Aorta (tissue), 5 donors: ENCODE data around the gene ADAM33. TPM values are rescaled to one million over a fixed set of nuclear protein-coding genes. Genes with fewer than 3 reads are reported as not detected.
A peak's percentile ranks its signal among the peaks of the same experiment; 100 is the strongest.

ENCODE experiments used
- ATAC-seq: fragments of 200-7000 bp; cut with Tn5 transposase; one replicate; pipeline ENCODE4 v1.9.1; 2022; ENCODE audit warnings: moderate library complexity; ENCODE audit not compliant: low FRiP score
- DNase-seq, 2 donors: peaks; one replicate each; pipeline ENCODE4 v3.0.0-alpha.2; 2020
- H3K27ac ChIP-seq, 2 donors: one replicate each; pipeline ENCODE4 v1.5.1; 2013; ENCODE audit warnings: low read length in 2 of 2, mild to moderate bottlenecking in 2 of 2, moderate library complexity in 2 of 2, control low read depth in 1 of 2, inconsistent platforms in 1 of 2, low read depth in 1 of 2
- H3K27me3 ChIP-seq, 2 donors: one replicate each; pipeline ENCODE4 v1.6.1; 2013; ENCODE audit warnings: control low read depth in 1 of 2, low read length in 1 of 2, mild to moderate bottlenecking in 1 of 2, moderate library complexity in 1 of 2; ENCODE audit not compliant: insufficient read depth in 2 of 2, control insufficient read depth in 1 of 2
- H3K36me3 ChIP-seq, 2 donors: one replicate each; pipeline ENCODE4 v1.6.1; 2013; ENCODE audit warnings: control low read depth in 1 of 2, low read length in 1 of 2, mild to moderate bottlenecking in 1 of 2; ENCODE audit not compliant: insufficient read depth in 2 of 2, control insufficient read depth in 1 of 2
- H3K4me1 ChIP-seq, 2 donors: one replicate each; pipeline ENCODE4 v1.6.1; 2013; ENCODE audit warnings: low read length in 2 of 2, control low read depth in 1 of 2, mild to moderate bottlenecking in 1 of 2, moderate library complexity in 1 of 2; ENCODE audit not compliant: insufficient read depth in 2 of 2, control insufficient read depth in 1 of 2
- H3K4me3 ChIP-seq, 2 donors: one replicate each; pipeline ENCODE4 v1.5.1; 2013; ENCODE audit warnings: low read length in 2 of 2, control low read depth in 1 of 2, mild to moderate bottlenecking in 1 of 2
- H3K9me3 ChIP-seq: one replicate; pipeline ENCODE4 v1.6.1; 2013; ENCODE audit warnings: mild to moderate bottlenecking, low read length; ENCODE audit not compliant: control insufficient read depth
- WGBS, 2 donors: extraction: QIAGEN DNeasy Blood & Tissue Kit; methylation state at CpG; one replicate each; pipeline ENCODE4 v1.1.7; 2013; 5-methylcytosine and 5-hydroxymethylcytosine counted together
- intact Hi-C, 2 donors: fragments of 100-400 bp; cut with DNase I; formaldehyde crosslinking; loops; one replicate each; pipeline versions ENCODE4 v1.14.2 to v1.15.0; 2022
- polyA plus RNA-seq, 2 donors: library from polyadenylated mRNA; stranded (reverse); fragments of 200-250 nt; gene quantifications; one replicate each; pipeline ENCODE4 v1.2.3, GENCODE V29; 2013
- total RNA-seq, 2 donors: library from RNA; stranded (reverse); fragmentation: NEBNext Ultra II Directional; extraction: Animal tissue kit (Norgen Biotek cat#: 25700); gene quantifications; one replicate each; pipeline ENCODE4 v1.2.1, GENCODE V29; 2021
- donor health status: healthy with polysubstance abuse.
- donor health status: Bipolar disorder and iron deficiency.
- donor health status: DM: no; HTN: no; CAD: no.
- donor health status: DM: no; HTN: no; CAD: no.
- donor health status: DM: yes; HTN: yes; CAD: no.

The ADAM33 gene
- total and polyA plus RNA-seq, 4 donors: 36.9 to 352 (median 68.3) TPM

GRCh38 chr20:3723284-3723683 lies 41.5 kb upstream of the ADAM33 start:
- H3K9me3 ChIP-seq: no peaks in the 10 kb centered on the region
- H3K36me3 ChIP-seq: no peaks in the 10 kb centered on the region
- intact Hi-C loops: no loop called here
- H3K4me3 ChIP-seq: no peak overlapping the region
- no peak for ATAC-seq
- 92 to 95% methylated on average over 8 of the region's 8 CpGs for WGBS, 2 donors
- H3K4me1 ChIP-seq: no peaks in the 10 kb centered on the region
- no peaks in the 10 kb centered on the region for H3K27me3 ChIP-seq
- no peak overlapping the region for H3K27ac ChIP-seq
- no peak for DNase-seq

GRCh38 chr20:3721912-3722311 lies 40.1 kb upstream of the ADAM33 start:
- Histone ChIP-seq H3K4me1 (no peaks in the 10 kb centered on the region), H3K9me3 (no peaks in the 10 kb centered on the region), H3K36me3 (no peaks in the 10 kb centered on the region), H3K27me3 (no peaks in the 10 kb centered on the region), H3K4me3 (no peak overlapping the region), H3K27ac (no peak overlapping the region)
- WGBS, 2 donors: 78 to 84% methylated on average over 4 of the region's 4 CpGs
- no peak for ATAC-seq
- intact Hi-C loops: no loop called here
- no peak for DNase-seq

- Histone ChIP-seq H3K9me3 (no peaks in the 10 kb centered on the region), H3K27me3 (no peaks in the 10 kb centered on the region), H3K27ac (no peak overlapping the region), H3K4me1 (no peaks in the 10 kb centered on the region), H3K4me3 (no peak overlapping the region), H3K36me3 (no peaks in the 10 kb centered on the region)
- ATAC-seq (no peak), DNase-seq (no peak)
- intact Hi-C loops: no loop called here
- 63 to 64% methylated on average over 6 of the region's 6 CpGs for WGBS, 2 donors
Observed at GRCh38 chr20:3720626-3721025, 38.8 kb upstream of the ADAM33 start.

GRCh38 chr20:3720068-3720467 lies 38.3 kb upstream of the ADAM33 start:
- WGBS, 2 donors: 70 to 74% methylated on average over 2 of the region's 2 CpGs
- Histone ChIP-seq H3K27ac (no peak overlapping the region), H3K36me3 (no peaks in the 10 kb centered on the region), H3K4me3 (no peak overlapping the region), H3K27me3 (no peaks in the 10 kb centered on the region), H3K9me3 (no peaks in the 10 kb centered on the region), H3K4me1 (no peaks in the 10 kb centered on the region)
- ATAC-seq (no peak), DNase-seq (no peak)
- intact Hi-C loops: no loop called here

GRCh38 chr20:3719046-3719445 lies 37.2 kb upstream of the ADAM33 start:
- intact Hi-C loops: no loop called here

GRCh38 chr20:3716195-3716834 lies 34.5 kb upstream of the ADAM33 start:
- intact Hi-C loops: no loop called here
- H3K36me3 ChIP-seq: no peaks in the 10 kb centered on the region
- ATAC-seq: peak; percentile 31
- no peaks in the 10 kb centered on the region for H3K9me3 ChIP-seq
- 87 to 88% methylated on average over 4 of the region's 4 CpGs for WGBS, 2 donors
- H3K27me3 ChIP-seq: no peaks in the 10 kb centered on the region
- no peaks in the 10 kb centered on the region for H3K4me1 ChIP-seq
- H3K4me3 ChIP-seq: no peak overlapping the region
- DNase-seq: no peak
- H3K27ac ChIP-seq: no peak overlapping the region

More at GRCh38 chr20:3719046-3719445, 37.2 kb upstream of the ADAM33 start:
- H3K27ac ChIP-seq: no peak overlapping the region
- no peak for DNase-seq
- 91 to 95% methylated on average over 4 of the region's 4 CpGs for WGBS, 2 donors
- no peak for ATAC-seq
- H3K4me1 ChIP-seq: no peaks in the 10 kb centered on the region
- H3K9me3 ChIP-seq: no peaks in the 10 kb centered on the region
- no peaks in the 10 kb centered on the region for H3K36me3 ChIP-seq
- no peaks in the 10 kb centered on the region for H3K27me3 ChIP-seq
- H3K4me3 ChIP-seq: no peak overlapping the region

- Histone ChIP-seq H3K36me3 (no peaks in the 10 kb centered on the region), H3K9me3 (no peaks in the 10 kb centered on the region), H3K4me3 (no peak overlapping the region), H3K4me1 (no peaks in the 10 kb centered on the region), H3K27ac (no peak overlapping the region), H3K27me3 (no peaks in the 10 kb centered on the region)
- ATAC-seq (no peak), DNase-seq (no peak)
- intact Hi-C loops: no loop called here
- 92 to 96% methylated on average over 4 of the region's 4 CpGs for WGBS, 2 donors
Observed at GRCh38 chr20:3714092-3714491, 32.3 kb upstream of the ADAM33 start.

GRCh38 chr20:3712279-3712873 lies 30.6 kb upstream of the ADAM33 start, which contains the start of gene SIGLEC1:
Gene SIGLEC1 (minus strand): TSS chr20:3712600. CDS start chr20:3707128, 5,472 bp downstream.
- Histone ChIP-seq H3K36me3 (no peaks in the 10 kb centered on the region), H3K4me1 (no peaks in the 10 kb centered on the region), H3K27me3 (no peaks in the 10 kb centered on the region), H3K4me3 (no peak within 1 kb of the TSS), H3K27ac (no peak within 1 kb of the TSS), H3K9me3 (no peaks in the 10 kb centered on the region)
- intact Hi-C loops: no loop called here
- ATAC-seq (peak; percentile 54), DNase-seq (peak in 1 of 2 donors; percentile 92)
- 89 to 91% methylated on average over 14 to 15 of the region's 15 CpGs for WGBS, 2 donors

- ATAC-seq: no peak
- Histone ChIP-seq H3K9me3 (no peaks in the 10 kb centered on the region), H3K27me3 (no peaks in the 10 kb centered on the region), H3K4me1 (no peaks in the 10 kb centered on the region), H3K27ac (no peak overlapping the region), H3K4me3 (no peak overlapping the region), H3K36me3 (no peaks in the 10 kb centered on the region)
- intact Hi-C loops: loop anchor here (1.0 to 2.0 kb wide), 2 partner anchors 35 kb away; no protein-coding TSS in a partner anchor
- 65 to 66% methylated on average over 4 of the region's 4 CpGs for WGBS, 2 donors
- DNase-seq: no peak
Observed at GRCh38 chr20:3711484-3711941, 29.7 kb upstream of the ADAM33 start.
